ENCODE data around the gene TEX51.

- TF ChIP-seq CTCF (IDR thresholded peaks at IDR 0.05) = no peak
- TF ChIP-seq POLR2A (IDR thresholded peaks at IDR 0.05) = no peak
Measured at GRCh38 chr2:126950504-126950903, 51.8 kb downstream of the TEX51 start.
